Astrocyte of the cerebellum (primary cell): Measurements from ENCODE around the gene CDC42.

Experiments used
- DNase-seq: peaks from one replicate; pipeline ENCODE4 v3.0.0-alpha.2; 2011; ENCODE audit warnings: low read depth
- H3K4me3 ChIP-seq: 2 replicates; pipeline ENCODE4 v1.5.1; 2011; ENCODE audit warnings: mild to moderate bottlenecking, low read depth, low read length, moderate library complexity
- CTCF ChIP-seq: IDR thresholded peaks from 2 replicates; pipeline ENCODE4 v1.5.1; 2012; ENCODE audit warnings: low read length, low read depth, moderate library complexity, mild to moderate bottlenecking; ENCODE audit errors: missing control alignments
- in situ Hi-C: cut with HindIII; loops from 2 replicates; pipeline ENCODE4 v1.10.0; 2017; ENCODE audit warnings: low sequenced_read_pairs

CDC42 gene

GRCh38 chr1:22057861-22058260 lies 5.4 kb downstream of the CDC42 start:
- H3K4me3 ChIP-seq = no peak overlapping the region
- no peak for DNase-seq
- in situ Hi-C loops = no loop called here
- TF ChIP-seq CTCF = no peak

GRCh38 chr1:22064751-22065402 lies 12.4 kb downstream of the CDC42 start:
- DNase-seq = no peak
- H3K4me3 ChIP-seq = no peak overlapping the region
- in situ Hi-C loops = no loop called here
- no peak for TF ChIP-seq CTCF

GRCh38 chr1:22071511-22071910 lies 19.0 kb downstream of the CDC42 start:
- no peak overlapping the region for H3K4me3 ChIP-seq
- DNase-seq = no peak
- in situ Hi-C loops = no loop called here
- no peak for TF ChIP-seq CTCF

GRCh38 chr1:22074803-22075202 lies 22.3 kb downstream of the CDC42 start:
- no peak for DNase-seq
- in situ Hi-C loops = no loop called here
- H3K4me3 ChIP-seq = no peak overlapping the region
- TF ChIP-seq CTCF = no peak

- in situ Hi-C loops = no loop called here
- no peak for DNase-seq
Observed at GRCh38 chr1:22075718-22076117, 23.2 kb downstream of the CDC42 start.

GRCh38 chr1:22076346-22076745 lies 23.8 kb downstream of the CDC42 start:
- no peak for DNase-seq
- no peak overlapping the region for H3K4me3 ChIP-seq
- in situ Hi-C loops = no loop called here
- no peak for TF ChIP-seq CTCF

More at GRCh38 chr1:22075718-22076117, 23.2 kb downstream of the CDC42 start:
- no peak for TF ChIP-seq CTCF
- no peak overlapping the region for H3K4me3 ChIP-seq
